HG03280 (cell line): ENCODE measurements around the gene FOSB.

Experiments used
- ATAC-seq: cut with Tn5 transposase; IDR thresholded peaks from one replicate; pipeline ENCODE4 v1.9.1; 2021; ENCODE audit warnings: mild to moderate bottlenecking, moderate library complexity; ENCODE audit not compliant: unreplicated experiment

Gene FOSB

GRCh38 chr19:45478454-45479238 lies 10.8 kb downstream of the FOSB start:
- ATAC-seq, result peak; percentile 60

- no peak for ATAC-seq
Observed at GRCh38 chr19:45483033-45483432, 15.2 kb downstream of the FOSB start.

GRCh38 chr19:45484273-45484945 lies 16.6 kb downstream of the FOSB start:
- ATAC-seq, result no peak

GRCh38 chr19:45485305-45486077 lies 17.7 kb downstream of the FOSB start:
- peak; percentile 86 for ATAC-seq

- no peak for ATAC-seq
Observed at GRCh38 chr19:45488708-45489107, 20.9 kb downstream of the FOSB start.

- no peak for ATAC-seq
Observed at GRCh38 chr19:45489216-45489855, 21.5 kb downstream of the FOSB start.

- no peak for ATAC-seq
Observed at GRCh38 chr19:45492137-45492626, 24.4 kb downstream of the FOSB start.

GRCh38 chr19:45492627-45493470 lies 25.1 kb downstream of the FOSB start:
- no peak for ATAC-seq

- ATAC-seq, result no peak
Observed at GRCh38 chr19:45494261-45494916, 26.6 kb downstream of the FOSB start.

GRCh38 chr19:45495178-45495577 lies 27.4 kb downstream of the FOSB start:
- ATAC-seq, result no peak

- ATAC-seq, result peak; percentile 7
Observed at GRCh38 chr19:45496349-45496953, 28.7 kb downstream of the FOSB start.

GRCh38 chr19:45497791-45498190 lies 30.0 kb downstream of the FOSB start:
- no peak for ATAC-seq

GRCh38 chr19:45498411-45499195 lies 30.8 kb downstream of the FOSB start, which contains the start of gene PPM1N:
PPM1N (plus strand) TSS chr19:45498443; CDS start chr19:45498473, 30 bp downstream.
- no peak for ATAC-seq

GRCh38 chr19:45499196-45500180 lies 31.7 kb downstream of the FOSB start:
- no peak for ATAC-seq

GRCh38 chr19:45500918-45501729 lies 33.3 kb downstream of the FOSB start:
- ATAC-seq, result no peak

- ATAC-seq, result no peak
Observed at GRCh38 chr19:45501730-45502014, 33.9 kb downstream of the FOSB start.
